Esophagus squamous epithelium (tissue), 4 donors: ENCODE data around the gene GALNT17.

ENCODE experiments used
- CTCF ChIP-seq, 6 experiments: fragments of 450-650 bp in 4 of 6; fragments of 200-600 bp in 2 of 6; sonication (generic) in 2 of 6; IDR thresholded peaks; one replicate each; pipeline ENCODE4 v1.5.1; 2016 to 2019; ENCODE audit warnings: antibody characterized with exemption in 6 of 6, mild to moderate bottlenecking in 4 of 6, moderate library complexity in 4 of 6
- POLR2A ChIP-seq, 4 donors: fragments of 450-650 bp; IDR thresholded peaks; one replicate each; pipeline ENCODE4 v1.6.1; 2017; ENCODE audit warnings: antibody characterized with exemption in 4 of 4, mild to moderate bottlenecking in 4 of 4, moderate library complexity in 3 of 4

GRCh38 chr7:71697400-71697799 is 565.5 kb downstream of the GALNT17 start:
- TF ChIP-seq CTCF (IDR thresholded peaks at IDR 0.05) (no peak), POLR2A (IDR thresholded peaks at IDR 0.05) (no peak)
